H1 (cell line): ENCODE data around the gene EPHB6. TPM values are rescaled to one million over a fixed set of nuclear protein-coding genes. Genes with fewer than 3 reads are reported as not detected.

Experiments used
- CTCF ChIA-PET: fragments of 300-600 bp; sonication (Branson Sonifier 250); formaldehyde crosslinking; loops from one replicate; lab custom pipeline; 2021; ENCODE audit not compliant: partially characterized antibody; lab: Charles Lee
- POLR2A ChIA-PET: fragments of 300-600 bp; sonication (Branson Sonifier 250); formaldehyde crosslinking; loops from one replicate; lab custom pipeline; 2021; ENCODE audit warnings: inconsistent platforms; ENCODE audit not compliant: partially characterized antibody; lab: Charles Lee
- DNase-seq, 2 experiments: peaks; one replicate each; pipeline versions ENCODE4 v3.0.0 to v3.0.0-alpha.2; 2010 to 2022; ENCODE audit warnings: low spot score in 2 of 2, low read depth in 1 of 2, mixed read lengths in 1 of 2
- FAIRE-seq: peaks from 2 replicates; lab custom pipeline; 2011; peaks lifted over from hg19 to GRCh38; lab: Jason Lieb, UNC
- H2AFZ ChIP-seq: 2 replicates; pipeline ENCODE4 v1.8.1; 2012; ENCODE audit warnings: low read length, inconsistent platforms
- H2AK5ac ChIP-seq: 2 replicates; pipeline ENCODE4 v1.6.1; 2013; ENCODE audit warnings: low read depth, low read length
- H2BK120ac ChIP-seq: replicated peaks from 2 replicates; pipeline ENCODE3; 2013; ENCODE audit warnings: low read depth, low read length, inconsistent platforms
- H2BK12ac ChIP-seq: 2 replicates; pipeline ENCODE4 v1.6.1; 2013; ENCODE audit warnings: low read depth, low read length
- H2BK15ac ChIP-seq: 2 replicates; pipeline ENCODE4 v1.6.1; 2013; ENCODE audit warnings: low read length
- H2BK20ac ChIP-seq: 2 replicates; pipeline ENCODE4 v1.6.1; 2013; ENCODE audit warnings: low read length
- H2BK5ac ChIP-seq: 2 replicates; pipeline ENCODE4 v1.6.1; 2013; ENCODE audit warnings: low read depth, low read length
- H3K14ac ChIP-seq: 2 replicates; pipeline ENCODE4 v1.6.1; 2013; ENCODE audit warnings: inconsistent platforms; ENCODE audit not compliant: insufficient read length
- H3K18ac ChIP-seq: 2 replicates; pipeline ENCODE4 v1.6.1; 2013; ENCODE audit warnings: low read length; ENCODE audit errors: extremely low read depth
- H3K23ac ChIP-seq: 2 replicates; pipeline ENCODE4 v1.6.1; 2013; ENCODE audit warnings: inconsistent platforms; ENCODE audit not compliant: insufficient read length
- H3K23me2 ChIP-seq: 2 replicates; pipeline ENCODE4 v1.6.1; 2013; ENCODE audit warnings: low read depth, low read length
- H3K27ac ChIP-seq: 2 replicates; pipeline ENCODE4 v1.6.1; 2011; ENCODE audit warnings: low read depth, low read length, inconsistent platforms
- H3K27me3 ChIP-seq, 4 experiments: replicated peaks in 1 of 4; 1 replicate in 1 of 4; 2 replicates in 3 of 4; pipeline versions ENCODE4 v1.6.1 to v1.8.1; 2011 to 2013; ENCODE audit warnings: low read length in 3 of 4, mild to moderate bottlenecking in 3 of 4, inconsistent platforms in 2 of 4, mixed read lengths in 2 of 4, moderate library complexity in 1 of 4; ENCODE audit not compliant: control insufficient read depth in 3 of 4, insufficient read depth in 3 of 4; ENCODE audit errors: extremely low read depth in 1 of 4
- H3K36me3 ChIP-seq, 4 experiments: 2 replicates each; pipeline versions ENCODE4 v1.6.1 to v1.8.1; 2011 to 2013; ENCODE audit warnings: mild to moderate bottlenecking in 4 of 4, low read length in 3 of 4, moderate library complexity in 2 of 4, control low read depth in 1 of 4, inconsistent platforms in 1 of 4; ENCODE audit not compliant: insufficient read depth in 4 of 4, control insufficient read depth in 2 of 4
- H3K4ac ChIP-seq: replicated peaks from 2 replicates; pipeline ENCODE3; 2013; ENCODE audit warnings: low read length, low read depth, mixed read lengths, inconsistent platforms; ENCODE audit not compliant: insufficient read length
- H3K4me1 ChIP-seq, 4 experiments: replicated peaks in 1 of 4; 1 replicate in 1 of 4; 2 replicates in 3 of 4; pipeline versions ENCODE4 v1.6.1 to v1.8.1; 2011 to 2013; ENCODE audit warnings: low read length in 3 of 4, inconsistent platforms in 2 of 4, mixed read lengths in 1 of 4; ENCODE audit not compliant: insufficient read depth in 4 of 4, control insufficient read depth in 3 of 4
- H3K4me2 ChIP-seq, 2 experiments: 2 replicates each; pipeline versions ENCODE4 v1.6.1 to v1.8.1; 2011 to 2013; ENCODE audit warnings: low read depth in 2 of 2, low read length in 2 of 2, control low read depth in 1 of 2, inconsistent platforms in 1 of 2, mild to moderate bottlenecking in 1 of 2; ENCODE audit not compliant: insufficient read depth in 1 of 2
- H3K4me3 ChIP-seq, 4 experiments: fragments of 200-600, 300-600 bp in 1 of 4; sonication (generic), shearing (Covaris generic), sonication (Bioruptor Twin) in 1 of 4; 2 replicates each; pipeline versions ENCODE4 v1.5.1 to v1.8.1; 2011 to 2016; ENCODE audit warnings: low read length in 4 of 4, low read depth in 3 of 4, control low read depth in 2 of 4, inconsistent platforms in 2 of 4, mild to moderate bottlenecking in 2 of 4, mixed read lengths in 1 of 4, moderate library complexity in 1 of 4; ENCODE audit not compliant: insufficient read depth in 2 of 4; ENCODE audit errors: extremely low read depth in 1 of 4
- H3K56ac ChIP-seq: replicated peaks from 2 replicates; pipeline ENCODE3; 2013; ENCODE audit warnings: low read depth, mild to moderate bottlenecking, mixed read lengths, low read length, inconsistent platforms; ENCODE audit not compliant: insufficient read length
- H3K79me1 ChIP-seq: 2 replicates; pipeline ENCODE4 v1.6.1; 2013; ENCODE audit warnings: low read depth, low read length, control low read depth
- H3K79me2 ChIP-seq, 2 experiments: 2 replicates each; pipeline versions ENCODE4 v1.6.1 to v1.8.1; 2012 to 2013; ENCODE audit warnings: low read length in 2 of 2, mild to moderate bottlenecking in 2 of 2, inconsistent platforms in 1 of 2; ENCODE audit not compliant: insufficient read depth in 2 of 2, control insufficient read depth in 1 of 2
- H3K9ac ChIP-seq, 4 experiments: replicated peaks in 1 of 4; 1 replicate in 1 of 4; 2 replicates in 3 of 4; pipeline versions ENCODE4 v1.6.1 to v1.8.1; 2011 to 2013; ENCODE audit warnings: low read depth in 3 of 4, low read length in 3 of 4, control low read depth in 2 of 4, mild to moderate bottlenecking in 2 of 4, moderate library complexity in 2 of 4, inconsistent platforms in 1 of 4; ENCODE audit errors: extremely low read depth in 1 of 4
- H3K9me3 ChIP-seq, 2 experiments: 2 replicates each; pipeline versions ENCODE4 v1.6.1 to v1.8.1; 2012 to 2013; ENCODE audit warnings: mild to moderate bottlenecking in 2 of 2, moderate library complexity in 2 of 2, control low read depth in 1 of 2, inconsistent platforms in 1 of 2, low read depth in 1 of 2, low read length in 1 of 2, mixed read lengths in 1 of 2; ENCODE audit not compliant: insufficient read depth in 2 of 2
- H4K20me1 ChIP-seq, 2 experiments: replicated peaks in 1 of 2; 2 replicates each; pipeline versions ENCODE3 to v1.8.1; 2011 to 2013; ENCODE audit warnings: inconsistent platforms in 2 of 2, low read length in 2 of 2, mild to moderate bottlenecking in 1 of 2; ENCODE audit not compliant: insufficient read depth in 2 of 2, control insufficient read depth in 1 of 2
- H4K5ac ChIP-seq: 2 replicates; pipeline ENCODE4 v1.6.1; 2013; ENCODE audit warnings: low read length, low read depth, mixed read lengths, inconsistent platforms; ENCODE audit not compliant: insufficient read length
- H4K8ac ChIP-seq: 2 replicates; pipeline ENCODE4 v1.8.0; 2013; ENCODE audit warnings: mild to moderate bottlenecking, moderate library complexity, low read length, inconsistent platforms; ENCODE audit not compliant: insufficient read depth; ENCODE audit errors: extremely low read depth
- H4K91ac ChIP-seq: replicated peaks from 2 replicates; pipeline ENCODE3; 2013; ENCODE audit warnings: low read length, mixed read lengths, inconsistent platforms; ENCODE audit not compliant: insufficient read length
- WGBS, 2 experiments: shearing (Covaris generic) in 1 of 2; methylation state at CpG; one replicate each; pipeline versions ENCODE4 v1.1.6 to v1.1.7; 2013 to 2015; ENCODE audit warnings: low lambda C conversion rate in 2 of 2, mixed read lengths in 2 of 2, inconsistent platforms in 1 of 2, low coverage in 1 of 2, missing lambda C conversion rate in 1 of 2; ENCODE audit not compliant: insufficient replicate concordance in 2 of 2, insufficient coverage in 1 of 2, insufficient read length in 1 of 2; ENCODE audit errors: extremely low coverage in 1 of 2, missing lambda C conversion rate in 1 of 2; 5-methylcytosine and 5-hydroxymethylcytosine counted together
- polyA plus RNA-seq, 7 experiments: library from polyadenylated mRNA; depleted of rRNA in 3 of 7; stranded (reverse) in 5 of 7; unstranded in 2 of 7; fragments of >200 nt in 5 of 7; fragments of 200-250 nt in 2 of 7; gene quantifications; 1 replicate in 5 of 7; 2 replicates in 1 of 7; 4 replicates in 1 of 7; pipeline versions ENCODE4 v1.2.1 to v1.2.3, GENCODE V29; 2011 to 2013; ENCODE audit warnings: missing spikeins in 2 of 7, mixed read lengths in 2 of 7
- total RNA-seq: library from RNA; stranded (reverse); fragmentation: NEBNext Ultra II Directional; extraction: Animal tissue kit (Norgen Biotek cat#: 25700); gene quantifications from 2 replicates; pipeline ENCODE4 v1.2.1, GENCODE V29; 2021

Gene EPHB6
- total and polyA plus RNA-seq, 2 of the 8 experiments (the other 6 are each of a cell fraction or from before 2014, with no cell fraction given) = 19.7 TPM

DNA sequence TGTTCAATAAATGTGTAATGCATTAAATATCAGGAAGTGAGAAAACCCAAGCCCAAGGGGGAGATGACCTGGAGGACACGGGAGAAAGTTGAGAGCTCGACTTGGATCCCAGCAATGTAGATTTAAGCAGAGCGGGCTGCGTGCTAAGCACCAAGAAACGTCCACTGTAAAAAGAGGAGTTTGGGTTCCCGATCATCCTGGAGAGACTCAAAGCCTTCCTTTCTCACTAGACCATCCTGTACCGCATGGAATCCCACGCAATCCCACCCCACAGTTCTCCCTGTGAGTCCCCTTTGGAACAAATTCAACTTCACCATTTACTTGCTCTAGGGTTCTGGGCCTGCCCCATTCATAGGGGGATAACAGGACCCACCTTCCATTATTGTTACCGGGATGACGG, 28.3 kb downstream of the EPHB6 start:
- Histone ChIP-seq H3K4me3 (no peak overlapping the region), H2BK5ac (no peak overlapping the region), H2AK5ac (no peak overlapping the region), H3K9ac (no peak overlapping the region), H4K91ac (no peak overlapping the region), H3K4ac (no peak overlapping the region), H3K56ac (no peak overlapping the region), H3K18ac (no peak overlapping the region), H2BK15ac (no peak overlapping the region), H3K36me3 (no peaks in the 10 kb centered on the region), H3K4me2 (no peak overlapping the region), H3K9me3 (no peaks in the 10 kb centered on the region), H2AFZ (no peak overlapping the region), H3K23ac (no peak overlapping the region), H4K5ac (no peak overlapping the region), H3K14ac (no peak overlapping the region), H4K8ac (no peak overlapping the region), H3K27me3 (0 out of 7 replicates have a peak, but pooled peaks cover 0 to 2% (median 0%) of the 10 kb centered on the region in 4 experiments), H2BK12ac (no peak overlapping the region), H3K27ac (no peak overlapping the region), H3K4me1 (peaks cover 0 to 8% (median 2%) of the 10 kb centered on the region in 4 experiments; a peak in 2 of 7 replicates), H4K20me1 (no peaks in the 10 kb centered on the region), H3K79me2 (no peaks in the 10 kb centered on the region), H3K79me1 (no peaks in the 10 kb centered on the region), H2BK20ac (no peak overlapping the region), H3K23me2 (peaks cover 4% of the 10 kb centered on the region; the same call in 1 of the 2 replicates), H2BK120ac (no peak overlapping the region)
- no peak for DNase-seq
- POLR2A ChIA-PET = no interaction called here
- FAIRE-seq = no peak
- CTCF ChIA-PET = interaction anchor here (1.1 to 13.9 kb wide), 12 partner anchors 12 to 524 kb away, joined by 3 to 332 read pairs (median 12); partner anchors contain the start of genes EPHB6, LLCFC1 and TRPV5
- WGBS, 2 experiments = 95% methylated on average over 10 of the region's 10 CpGs; no CpG with 5 or more reads in 1 of the 2 experiments
